SK-N-SH treated with all-trans-retinoic acid at 6 μM for 48 hours (cell line): ENCODE data around the gene GALNT7.

Experiments used
- ARNTL ChIP-seq: fragments of 450-650 bp; formaldehyde crosslinking; IDR thresholded peaks from 2 replicates; pipeline ENCODE4 v1.5.0; 2020; ENCODE audit warnings: low read depth, mild to moderate bottlenecking, moderate library complexity, borderline replicate concordance
- BACH2 ChIP-seq: fragments of 250-450 bp; sonication (Bioruptor Pico); IDR thresholded peaks from 2 replicates; pipeline ENCODE4 v1.9.0; 2021; ENCODE audit warnings: mild to moderate bottlenecking, borderline replicate concordance
- CSDC2 ChIP-seq: fragments of 250-450 bp; sonication (Bioruptor Pico); IDR thresholded peaks from 2 replicates; pipeline ENCODE4 v1.5.0; 2020; ENCODE audit warnings: mild to moderate bottlenecking, moderate library complexity
- GLIS3 ChIP-seq: fragments of 250-450 bp; sonication (Bioruptor Pico); IDR thresholded peaks from 2 replicates; pipeline ENCODE4 v1.5.0; 2020; ENCODE audit warnings: mild to moderate bottlenecking, moderate library complexity
- OSR1 ChIP-seq: fragments of 250-450 bp; sonication (Bioruptor Pico); IDR thresholded peaks from 2 replicates; pipeline ENCODE4 v1.8.0; 2022; ENCODE audit warnings: moderate library complexity, mild to moderate bottlenecking, inconsistent platforms
- ZFP3 ChIP-seq: fragments of 250-450 bp; sonication (Bioruptor Pico); IDR thresholded peaks from 2 replicates; pipeline ENCODE4 v1.5.0; 2020; ENCODE audit warnings: mild to moderate bottlenecking, moderate library complexity
- ZFP30 ChIP-seq: fragments of 450-650 bp; formaldehyde crosslinking; IDR thresholded peaks from 2 replicates; pipeline ENCODE4 v1.5.0; 2022; ENCODE audit warnings: mild to moderate bottlenecking, moderate library complexity
- ZNF565 ChIP-seq: fragments of 450-650 bp; formaldehyde crosslinking; conservative IDR thresholded peaks from 2 replicates; pipeline ENCODE4 v1.5.0; 2020; ENCODE audit warnings: low read depth, mild to moderate bottlenecking, moderate library complexity
- ZNF70 ChIP-seq: fragments of 450-650 bp; formaldehyde crosslinking; IDR thresholded peaks from 2 replicates; pipeline ENCODE4 v1.5.0; 2020; ENCODE audit warnings: mild to moderate bottlenecking, moderate library complexity
- ZNF8 ChIP-seq: fragments of 450-650 bp; formaldehyde crosslinking; IDR thresholded peaks from 2 replicates; pipeline ENCODE4 v1.5.0; 2020; ENCODE audit warnings: mild to moderate bottlenecking, moderate library complexity
- TF ChIP-seq, protein P1 (sequence below): fragments of 250-450 bp; sonication (Bioruptor Pico); IDR thresholded peaks from 2 replicates; pipeline ENCODE4 v1.8.0; 2020; ENCODE audit warnings: mild to moderate bottlenecking, moderate library complexity, borderline replicate concordance
- TF ChIP-seq, protein P2 (sequence below): fragments of 250-450 bp; sonication (Bioruptor Pico); IDR thresholded peaks from 2 replicates; pipeline ENCODE4 v1.5.1; 2020; ENCODE audit warnings: low read depth, mild to moderate bottlenecking, moderate library complexity
- TF ChIP-seq, protein P3 (sequence below): fragments of 250-450 bp; sonication (Bioruptor Pico); IDR thresholded peaks from 2 replicates; pipeline ENCODE4 v1.5.0; 2020; ENCODE audit warnings: mild to moderate bottlenecking, moderate library complexity

DNA sequence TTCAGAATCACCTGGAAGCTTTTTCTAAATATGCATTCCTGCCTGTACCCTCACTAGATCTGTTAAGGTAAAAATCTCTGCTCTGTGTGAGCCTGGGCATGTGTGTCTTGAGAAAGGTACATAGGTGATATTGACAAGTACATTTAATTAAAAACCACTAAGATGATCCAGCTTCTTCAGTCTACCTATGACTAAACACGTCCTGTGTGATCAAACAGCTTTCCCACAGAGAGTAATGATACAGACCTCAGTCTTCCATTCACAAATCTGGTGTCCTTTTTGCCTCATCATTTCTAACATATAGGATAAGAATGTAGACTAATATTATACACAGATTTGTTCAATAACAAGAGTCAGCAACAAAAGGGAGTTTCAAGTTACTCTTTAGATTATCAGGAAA lies 42.6 kb downstream of the GALNT7 start:
- TF ChIP-seq OSR1 (CRISPR knock-in tag) = no peak
- TF ChIP-seq, protein P1, sequence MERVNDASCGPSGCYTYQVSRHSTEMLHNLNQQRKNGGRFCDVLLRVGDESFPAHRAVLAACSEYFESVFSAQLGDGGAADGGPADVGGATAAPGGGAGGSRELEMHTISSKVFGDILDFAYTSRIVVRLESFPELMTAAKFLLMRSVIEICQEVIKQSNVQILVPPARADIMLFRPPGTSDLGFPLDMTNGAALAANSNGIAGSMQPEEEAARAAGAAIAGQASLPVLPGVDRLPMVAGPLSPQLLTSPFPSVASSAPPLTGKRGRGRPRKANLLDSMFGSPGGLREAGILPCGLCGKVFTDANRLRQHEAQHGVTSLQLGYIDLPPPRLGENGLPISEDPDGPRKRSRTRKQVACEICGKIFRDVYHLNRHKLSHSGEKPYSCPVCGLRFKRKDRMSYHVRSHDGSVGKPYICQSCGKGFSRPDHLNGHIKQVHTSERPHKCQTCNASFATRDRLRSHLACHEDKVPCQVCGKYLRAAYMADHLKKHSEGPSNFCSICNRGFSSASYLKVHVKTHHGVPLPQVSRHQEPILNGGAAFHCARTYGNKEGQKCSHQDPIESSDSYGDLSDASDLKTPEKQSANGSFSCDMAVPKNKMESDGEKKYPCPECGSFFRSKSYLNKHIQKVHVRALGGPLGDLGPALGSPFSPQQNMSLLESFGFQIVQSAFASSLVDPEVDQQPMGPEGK (CRISPR knock-in tag) = no peak
- TF ChIP-seq ZNF70 (CRISPR knock-in tag) = no peak
- no peak for TF ChIP-seq GLIS3
- no peak for TF ChIP-seq BACH2 (CRISPR knock-in tag)
- no peak for TF ChIP-seq ZFP3 (CRISPR knock-in tag)
- no peak for TF ChIP-seq ZNF8 (CRISPR knock-in tag)
- TF ChIP-seq ZNF565 (CRISPR knock-in tag) = no peak
- TF ChIP-seq ZFP30 = no peak
- TF ChIP-seq, protein P2, sequence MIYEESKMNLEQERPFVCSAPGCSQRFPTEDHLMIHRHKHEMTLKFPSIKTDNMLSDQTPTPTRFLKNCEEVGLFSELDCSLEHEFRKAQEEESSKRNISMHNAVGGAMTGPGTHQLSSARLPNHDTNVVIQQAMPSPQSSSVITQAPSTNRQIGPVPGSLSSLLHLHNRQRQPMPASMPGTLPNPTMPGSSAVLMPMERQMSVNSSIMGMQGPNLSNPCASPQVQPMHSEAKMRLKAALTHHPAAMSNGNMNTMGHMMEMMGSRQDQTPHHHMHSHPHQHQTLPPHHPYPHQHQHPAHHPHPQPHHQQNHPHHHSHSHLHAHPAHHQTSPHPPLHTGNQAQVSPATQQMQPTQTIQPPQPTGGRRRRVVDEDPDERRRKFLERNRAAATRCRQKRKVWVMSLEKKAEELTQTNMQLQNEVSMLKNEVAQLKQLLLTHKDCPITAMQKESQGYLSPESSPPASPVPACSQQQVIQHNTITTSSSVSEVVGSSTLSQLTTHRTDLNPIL (CRISPR knock-in tag) = no peak
- TF ChIP-seq ARNTL (CRISPR knock-in tag) = no peak
- TF ChIP-seq, protein P3, sequence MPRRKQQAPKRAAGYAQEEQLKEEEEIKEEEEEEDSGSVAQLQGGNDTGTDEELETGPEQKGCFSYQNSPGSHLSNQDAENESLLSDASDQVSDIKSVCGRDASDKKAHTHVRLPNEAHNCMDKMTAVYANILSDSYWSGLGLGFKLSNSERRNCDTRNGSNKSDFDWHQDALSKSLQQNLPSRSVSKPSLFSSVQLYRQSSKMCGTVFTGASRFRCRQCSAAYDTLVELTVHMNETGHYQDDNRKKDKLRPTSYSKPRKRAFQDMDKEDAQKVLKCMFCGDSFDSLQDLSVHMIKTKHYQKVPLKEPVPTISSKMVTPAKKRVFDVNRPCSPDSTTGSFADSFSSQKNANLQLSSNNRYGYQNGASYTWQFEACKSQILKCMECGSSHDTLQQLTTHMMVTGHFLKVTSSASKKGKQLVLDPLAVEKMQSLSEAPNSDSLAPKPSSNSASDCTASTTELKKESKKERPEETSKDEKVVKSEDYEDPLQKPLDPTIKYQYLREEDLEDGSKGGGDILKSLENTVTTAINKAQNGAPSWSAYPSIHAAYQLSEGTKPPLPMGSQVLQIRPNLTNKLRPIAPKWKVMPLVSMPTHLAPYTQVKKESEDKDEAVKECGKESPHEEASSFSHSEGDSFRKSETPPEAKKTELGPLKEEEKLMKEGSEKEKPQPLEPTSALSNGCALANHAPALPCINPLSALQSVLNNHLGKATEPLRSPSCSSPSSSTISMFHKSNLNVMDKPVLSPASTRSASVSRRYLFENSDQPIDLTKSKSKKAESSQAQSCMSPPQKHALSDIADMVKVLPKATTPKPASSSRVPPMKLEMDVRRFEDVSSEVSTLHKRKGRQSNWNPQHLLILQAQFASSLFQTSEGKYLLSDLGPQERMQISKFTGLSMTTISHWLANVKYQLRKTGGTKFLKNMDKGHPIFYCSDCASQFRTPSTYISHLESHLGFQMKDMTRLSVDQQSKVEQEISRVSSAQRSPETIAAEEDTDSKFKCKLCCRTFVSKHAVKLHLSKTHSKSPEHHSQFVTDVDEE (CRISPR knock-in tag) = no peak
- TF ChIP-seq CSDC2 (CRISPR knock-in tag) = no peak
